Measurements from ENCODE around the gene SLC35A1.

Gene SLC35A1

GRCh38 chr6:87534377-87535047 lies 61.7 kb downstream of the SLC35A1 start:
- no peak for DNase-seq

GRCh38 chr6:87538510-87539260 lies 65.9 kb downstream of the SLC35A1 start:
- DNase-seq, result no peak

- no peak for DNase-seq
These were observed 66.8 kb downstream of the SLC35A1 start for GRCh38 chr6:87539554-87539953.

- no peak for DNase-seq
These were observed 67.8 kb downstream of the SLC35A1 start for GRCh38 chr6:87540539-87540938.

DNA sequence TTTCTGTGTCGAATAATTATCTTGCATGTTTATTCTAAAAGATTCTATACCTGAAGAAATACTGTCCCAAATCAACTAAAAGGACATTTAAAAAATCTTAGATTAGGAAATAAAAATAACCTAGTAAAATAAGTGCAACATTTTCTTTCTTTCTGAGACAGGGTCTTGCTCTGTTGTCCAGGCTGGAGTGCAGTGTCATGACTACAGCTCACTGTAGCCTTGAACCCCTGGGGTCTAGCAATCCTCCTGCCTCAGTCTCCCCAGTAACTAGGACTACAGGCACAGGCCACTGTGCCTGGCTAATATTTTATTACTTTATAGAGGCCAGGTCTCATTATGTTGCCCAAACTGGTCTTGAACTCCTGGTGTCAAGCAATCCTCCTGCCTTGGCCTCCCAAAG lies 68.3 kb downstream of the SLC35A1 start:
- DNase-seq, result no peak

GRCh38 chr6:87541744-87542143 lies 69.0 kb downstream of the SLC35A1 start:
- no peak for DNase-seq

- DNase-seq, result no peak
These were observed 71.1 kb downstream of the SLC35A1 start for GRCh38 chr6:87543696-87544473.

DNA sequence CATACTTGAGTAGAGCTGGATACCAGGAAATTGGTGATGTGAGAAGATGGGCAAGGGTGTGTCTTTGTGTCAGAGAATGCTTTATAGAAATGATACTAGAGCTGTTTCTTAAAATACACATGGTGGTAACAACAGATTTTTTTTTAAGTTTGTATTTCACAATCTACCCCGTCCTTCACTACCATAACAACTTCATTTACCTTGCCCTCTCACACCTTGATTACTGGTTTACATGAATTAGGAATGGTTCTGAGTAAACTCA lies 71.6 kb downstream of the SLC35A1 start:
- no peak for DNase-seq

DNA sequence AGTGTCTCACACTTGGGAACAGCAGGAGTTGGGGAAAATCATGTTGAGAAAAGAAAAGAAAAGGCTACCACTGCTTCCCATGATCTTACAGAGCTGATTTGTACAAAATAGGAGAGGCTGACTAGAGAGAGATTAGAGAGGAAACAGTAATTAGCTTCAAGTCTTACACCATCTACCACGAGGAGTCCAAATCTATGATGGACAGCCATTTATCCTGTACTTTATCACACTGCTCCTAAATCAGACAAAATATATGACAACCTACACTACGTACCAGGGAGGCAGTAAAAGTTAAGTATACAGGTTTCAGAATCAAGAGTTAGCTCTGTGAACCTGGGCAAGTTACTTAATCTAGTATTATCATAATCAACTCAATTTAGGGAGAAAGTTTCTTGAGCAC lies 79.0 kb downstream of the SLC35A1 start:
- no peak for DNase-seq

DNA sequence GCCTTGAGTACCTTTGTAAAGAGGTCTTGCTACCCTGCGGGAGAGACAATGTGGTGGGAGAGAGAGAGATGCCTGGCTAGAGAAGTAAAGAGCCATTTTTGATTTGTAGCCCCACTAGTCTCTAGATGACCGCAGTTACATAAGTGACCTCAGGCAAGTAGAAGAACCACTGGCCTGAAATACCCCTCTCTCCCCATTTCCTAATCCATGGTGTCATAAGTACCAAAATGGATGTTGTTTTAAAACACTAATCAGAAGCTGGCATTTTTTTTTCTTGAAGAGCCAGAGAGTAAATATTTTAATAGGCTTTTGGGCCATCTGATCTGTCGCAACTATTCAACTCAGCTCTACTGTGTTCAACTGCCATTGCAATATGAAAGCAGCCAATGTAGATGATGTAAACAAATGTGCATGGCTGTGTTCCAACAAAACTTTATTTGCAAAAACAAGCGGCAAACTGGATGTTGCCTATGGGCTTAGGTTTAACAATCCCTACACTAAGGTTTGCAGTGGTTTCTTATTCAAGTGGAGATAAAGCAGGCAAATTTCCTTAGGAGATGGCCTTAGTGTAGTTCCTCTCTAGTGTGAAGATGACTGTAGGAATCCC lies 80.5 kb downstream of the SLC35A1 start:
- DNase-seq, result no peak

GRCh38 chr6:87555506-87555905 lies 82.7 kb downstream of the SLC35A1 start:
- no peak for DNase-seq

- no peak for DNase-seq
These were observed 85.7 kb downstream of the SLC35A1 start for GRCh38 chr6:87558446-87558845.

DNA sequence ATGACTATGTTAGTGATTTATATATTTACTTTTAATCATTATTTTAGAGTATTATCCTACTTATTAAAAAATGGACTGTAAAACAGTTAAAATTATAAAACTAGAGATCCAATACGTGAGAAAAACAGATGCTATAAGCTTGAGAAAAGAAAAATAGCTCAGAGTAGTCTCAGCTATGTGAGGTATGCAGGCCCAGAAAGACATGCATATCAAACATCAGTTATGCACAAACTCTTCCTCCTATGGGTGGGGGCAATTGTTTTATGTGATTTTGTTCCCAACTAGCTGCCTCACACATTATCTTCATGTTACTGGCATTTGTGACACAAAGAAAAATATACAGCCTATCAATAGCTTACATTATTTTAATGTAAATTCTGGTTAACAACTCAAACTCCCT lies 88.2 kb downstream of the SLC35A1 start:
- no peak for DNase-seq
